Measurements from ENCODE around the gene UBE2E3. TPM values are rescaled to one million over a fixed set of nuclear protein-coding genes. Genes with fewer than 3 reads are reported as not detected.

Gene UBE2E3
- total and polyA plus RNA-seq, 2 of the 4 experiments (the other 2 are of a cell fraction) = 106 to 114 TPM

DNA sequence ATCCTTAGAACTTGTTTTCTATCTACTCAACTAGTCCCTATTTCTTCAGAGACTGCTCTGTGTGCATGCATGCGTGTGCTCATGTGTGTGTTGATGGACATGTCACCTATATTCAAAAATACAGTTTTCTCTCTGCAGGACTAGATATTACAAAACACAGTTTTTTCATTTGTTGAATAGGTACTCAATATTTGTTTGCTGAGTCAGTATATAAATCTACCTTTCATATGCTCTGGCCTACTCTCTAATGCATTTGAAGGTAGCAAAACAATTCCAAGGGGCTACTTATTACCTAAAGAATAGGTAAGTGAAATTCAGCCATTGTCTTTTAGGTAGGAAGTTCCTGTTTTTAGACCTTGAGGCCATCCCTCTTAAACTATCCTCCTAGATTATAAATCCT, 8.6 kb upstream of the UBE2E3 start:
- CTCF ChIA-PET = no interaction called here
- intact Hi-C loops (cut with micrococcal nuclease) = no loop called here
- H2BK120ac ChIP-seq (ENCODE audit: low read depth, low read length) = no peak overlapping the region
- no peak overlapping the region for H4K91ac ChIP-seq (ENCODE audit: insufficient read depth, low read depth, low read length)
- no peak overlapping the region for H3K27ac ChIP-seq (ENCODE audit: insufficient read depth, low read length)
- no peak overlapping the region for H3K14ac ChIP-seq (replicated peaks; ENCODE audit: low read depth, low read length)
- TF ChIP-seq FOS (IDR thresholded peaks at IDR 0.05; ENCODE audit: low read depth, low read length) = no peak
- no peak for TF ChIP-seq MAZ (IDR thresholded peaks at IDR 0.05; ENCODE audit: borderline replicate concordance, low read depth, low read length)
- no peak for TF ChIP-seq POLR2A (IDR thresholded peaks at IDR 0.05; ENCODE audit: low read depth, low read length)
- TF ChIP-seq BHLHE40 (IDR thresholded peaks at IDR 0.05; ENCODE audit: low read depth, low read length) = no peak
- TF ChIP-seq RFX5 (IDR thresholded peaks at IDR 0.05; ENCODE audit: low read depth, low read length) = no peak
- no peak for TF ChIP-seq NFE2L2 (IDR thresholded peaks at IDR 0.05; ENCODE audit: low read depth, low read length)
- TF ChIP-seq SMC3 (IDR thresholded peaks at IDR 0.05; ENCODE audit: low read depth, low read length) = no peak
- TF ChIP-seq MXI1 (IDR thresholded peaks at IDR 0.05; ENCODE audit: borderline replicate concordance, low read depth, low read length) = no peak
- no peak for TF ChIP-seq CTCF (conservative IDR thresholded peaks at IDR 0.05; ENCODE audit: low read depth, low read length)
- TF ChIP-seq, protein P1, sequence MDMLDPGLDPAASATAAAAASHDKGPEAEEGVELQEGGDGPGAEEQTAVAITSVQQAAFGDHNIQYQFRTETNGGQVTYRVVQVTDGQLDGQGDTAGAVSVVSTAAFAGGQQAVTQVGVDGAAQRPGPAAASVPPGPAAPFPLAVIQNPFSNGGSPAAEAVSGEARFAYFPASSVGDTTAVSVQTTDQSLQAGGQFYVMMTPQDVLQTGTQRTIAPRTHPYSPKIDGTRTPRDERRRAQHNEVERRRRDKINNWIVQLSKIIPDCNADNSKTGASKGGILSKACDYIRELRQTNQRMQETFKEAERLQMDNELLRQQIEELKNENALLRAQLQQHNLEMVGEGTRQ (IDR thresholded peaks at IDR 0.05; ENCODE audit: low read depth, low read length) = no peak
- TF ChIP-seq RCOR1 (IDR thresholded peaks at IDR 0.05; ENCODE audit: insufficient replicate concordance, low read length) = no peak
- no peak; the same call in 1 of the 2 replicates for TF ChIP-seq MAFK (IDR thresholded peaks at IDR 0.05; ENCODE audit: low read depth, low read length)
- no peak for TF ChIP-seq RAD21 (IDR thresholded peaks at IDR 0.05; ENCODE audit: low read length)
- no peak for TF ChIP-seq CHD1 (IDR thresholded peaks at IDR 0.05; ENCODE audit: low read depth, low read length)
- TF ChIP-seq, protein P2, sequence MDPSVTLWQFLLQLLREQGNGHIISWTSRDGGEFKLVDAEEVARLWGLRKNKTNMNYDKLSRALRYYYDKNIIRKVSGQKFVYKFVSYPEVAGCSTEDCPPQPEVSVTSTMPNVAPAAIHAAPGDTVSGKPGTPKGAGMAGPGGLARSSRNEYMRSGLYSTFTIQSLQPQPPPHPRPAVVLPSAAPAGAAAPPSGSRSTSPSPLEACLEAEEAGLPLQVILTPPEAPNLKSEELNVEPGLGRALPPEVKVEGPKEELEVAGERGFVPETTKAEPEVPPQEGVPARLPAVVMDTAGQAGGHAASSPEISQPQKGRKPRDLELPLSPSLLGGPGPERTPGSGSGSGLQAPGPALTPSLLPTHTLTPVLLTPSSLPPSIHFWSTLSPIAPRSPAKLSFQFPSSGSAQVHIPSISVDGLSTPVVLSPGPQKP (IDR thresholded peaks at IDR 0.05; ENCODE audit: borderline replicate concordance, low read depth, low read length) = no peak
- no TSS peak for BruUV-seq (replicated peaks)
- H3K79me1 ChIP-seq (ENCODE audit: low read depth in 1 of 2, low read length in 2 of 2) = no peaks in the 10 kb centered on the region
- no peak overlapping the region for H2BK5ac ChIP-seq (ENCODE audit: low read depth, low read length, poor library complexity, severe bottlenecking)
- WGBS, 2 experiments (ENCODE audit: extremely low coverage in 2 of 2, insufficient read length in 1 of 2) = no CpG with 5 or more reads among the region's 1 CpG
- H3K4ac ChIP-seq (ENCODE audit: low read depth, low read length) = no peak overlapping the region
- no peak overlapping the region for H3K4me2 ChIP-seq (ENCODE audit: low read depth, low read length)
- H2AK9ac ChIP-seq (replicated peaks; ENCODE audit: low read depth, low read length, poor library complexity) = no peak overlapping the region
- DNase-seq = no peak
- H3K56ac ChIP-seq (ENCODE audit: extremely low read depth, insufficient read depth, low read length) = no peak overlapping the region
- POLR2A ChIA-PET (ENCODE audit: unreplicated experiment) = no interaction called here
- no peak overlapping the region for H2AK5ac ChIP-seq (ENCODE audit: low read depth, low read length)
- no peak overlapping the region for H2BK20ac ChIP-seq (ENCODE audit: low read depth, low read length)
- H4K8ac ChIP-seq (ENCODE audit: low read depth in 2 of 2, low read length in 2 of 2) = no peak overlapping the region
- no peak overlapping the region for H2AFZ ChIP-seq (replicated peaks; ENCODE audit: low read length, poor library complexity)
- H3K18ac ChIP-seq (ENCODE audit: low read depth, low read length) = no peak overlapping the region
- H4K5ac ChIP-seq (ENCODE audit: low read depth, low read length) = no peak overlapping the region
- no peaks in the 10 kb centered on the region for H3K9me3 ChIP-seq (ENCODE audit: control insufficient read depth, insufficient read depth, low read length)
- dilution Hi-C loops (cut with HindIII; ENCODE audit: low sequenced_read_pairs, unreplicated experiment) = no loop called here
- H2BK15ac ChIP-seq (ENCODE audit: low read depth, low read length) = no peak overlapping the region
- no peak overlapping the region for H3K23ac ChIP-seq (ENCODE audit: low read depth, low read length)
- H3K4me1 ChIP-seq (ENCODE audit: control insufficient read depth, insufficient read depth, low read length) = no peaks in the 10 kb centered on the region
- no peaks in the 10 kb centered on the region for H3K36me3 ChIP-seq (ENCODE audit: control insufficient read depth, insufficient read depth, low read length)
- no peak for ATAC-seq (ENCODE audit: low read depth)
- in situ Hi-C loops (cut with MboI; ENCODE audit: low sequenced_read_pairs) = no loop called here
- no peaks in the 10 kb centered on the region; the same call in 1 of the 2 replicates for H3K9me1 ChIP-seq (ENCODE audit: insufficient read depth, low read length)
- no peak overlapping the region for H3K4me3 ChIP-seq (ENCODE audit: insufficient read depth, low read depth, low read length)
- H3K9ac ChIP-seq (ENCODE audit: low read depth, low read length) = no peak overlapping the region
- no peaks in the 10 kb centered on the region for H4K20me1 ChIP-seq (ENCODE audit: insufficient read depth, low read length)
- H3K27me3 ChIP-seq (ENCODE audit: control insufficient read depth, insufficient read depth, low read length) = no peaks in the 10 kb centered on the region
